Measurements from ENCODE around the gene ZNF438. TPM values are rescaled to one million over a fixed set of nuclear protein-coding genes. Genes with fewer than 3 reads are reported as not detected.

The ZNF438 gene
- polyA plus RNA-seq, 3 donors, result 5.4 to 11.1 (median 9.3) TPM

DNA sequence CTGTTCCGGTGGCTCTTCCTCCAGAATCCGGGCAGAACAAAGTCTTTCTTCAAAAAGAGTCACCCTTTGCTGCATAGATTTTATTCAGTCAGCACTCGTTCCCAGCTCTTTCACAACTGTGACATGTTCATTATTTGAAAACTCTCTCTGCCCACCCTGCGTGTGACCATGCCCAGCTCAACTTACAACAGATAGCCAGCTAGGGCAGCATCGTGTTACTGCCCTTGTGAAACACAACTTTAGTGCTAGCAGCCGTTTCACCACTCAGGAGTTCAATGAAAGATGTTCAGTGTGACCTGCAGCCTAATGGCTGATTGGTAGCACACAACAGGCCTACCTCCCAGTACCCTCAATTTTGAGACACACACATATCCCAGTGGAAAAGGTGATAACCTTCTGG, 57.9 kb downstream of the ZNF438 start:
- Histone ChIP-seq H3K79me2 (ENCODE audit: insufficient read depth, low read length) (peaks cover 23% of the 10 kb centered on the region), H3K4me1 (ENCODE audit: control insufficient read depth in 1 of 2, insufficient read depth in 2 of 2, low read length in 2 of 2) (no peaks in the 10 kb centered on the region), H3K4me3 (replicated peaks in 1 of 3; ENCODE audit: low read depth in 2 of 3, low read length in 3 of 3) (no peak overlapping the region), H3K9ac (ENCODE audit: insufficient read depth, low read length, poor library complexity, severe bottlenecking) (no peak overlapping the region), H2AFZ (ENCODE audit: insufficient read depth, low read depth, low read length, poor library complexity, severe bottlenecking) (no peak overlapping the region), H4K20me1 (ENCODE audit: insufficient read depth, low read length) (no peaks in the 10 kb centered on the region), H3K9me3 (replicated peaks in 1 of 2; ENCODE audit: control insufficient read depth in 1 of 2, insufficient read depth in 1 of 2, low read length in 2 of 2) (no peaks in the 10 kb centered on the region), H3K27me3 (ENCODE audit: control insufficient read depth in 2 of 2, insufficient read depth in 2 of 2, low read length in 2 of 2) (no peaks in the 10 kb centered on the region), H3K27ac (ENCODE audit: low read depth in 1 of 2, low read length in 2 of 2) (peak overlapping the region in 1 of 2 donors; percentile 57), H3K4me2 (replicated peaks; ENCODE audit: extremely low read depth, low read length, poor library complexity, severe bottlenecking) (no peak overlapping the region), H3K36me3 (replicated peaks in 1 of 2; ENCODE audit: control insufficient read depth in 1 of 2, insufficient read depth in 2 of 2, low read length in 2 of 2) (peaks cover 11 to 32% of the 10 kb centered on the region in 2 donors)
- Mint-ChIP-seq H3K4me3 (no peak overlapping the region), H3K36me3 (peaks cover 28 to 45% of the 10 kb centered on the region in 2 donors), H3K9me3 (peaks cover 0 to 2% (median 0%) of the 10 kb centered on the region in 7 donors), H3K4me1 (peaks cover 20% of the 10 kb centered on the region), H3K27me3 (ENCODE audit: low read depth in 3 of 3) (no peaks in the 10 kb centered on the region), H3K27ac (peak overlapping the region in 5 of 7 donors; percentile 72 to 88 (median 80))
- DNase-seq, result no peak
- intact Hi-C loops (cut with micrococcal nuclease), result no loop called here
- 84% methylated on average over 6 of the region's 6 CpGs for WGBS (ENCODE audit: insufficient coverage)
- TF ChIP-seq, protein P1, sequence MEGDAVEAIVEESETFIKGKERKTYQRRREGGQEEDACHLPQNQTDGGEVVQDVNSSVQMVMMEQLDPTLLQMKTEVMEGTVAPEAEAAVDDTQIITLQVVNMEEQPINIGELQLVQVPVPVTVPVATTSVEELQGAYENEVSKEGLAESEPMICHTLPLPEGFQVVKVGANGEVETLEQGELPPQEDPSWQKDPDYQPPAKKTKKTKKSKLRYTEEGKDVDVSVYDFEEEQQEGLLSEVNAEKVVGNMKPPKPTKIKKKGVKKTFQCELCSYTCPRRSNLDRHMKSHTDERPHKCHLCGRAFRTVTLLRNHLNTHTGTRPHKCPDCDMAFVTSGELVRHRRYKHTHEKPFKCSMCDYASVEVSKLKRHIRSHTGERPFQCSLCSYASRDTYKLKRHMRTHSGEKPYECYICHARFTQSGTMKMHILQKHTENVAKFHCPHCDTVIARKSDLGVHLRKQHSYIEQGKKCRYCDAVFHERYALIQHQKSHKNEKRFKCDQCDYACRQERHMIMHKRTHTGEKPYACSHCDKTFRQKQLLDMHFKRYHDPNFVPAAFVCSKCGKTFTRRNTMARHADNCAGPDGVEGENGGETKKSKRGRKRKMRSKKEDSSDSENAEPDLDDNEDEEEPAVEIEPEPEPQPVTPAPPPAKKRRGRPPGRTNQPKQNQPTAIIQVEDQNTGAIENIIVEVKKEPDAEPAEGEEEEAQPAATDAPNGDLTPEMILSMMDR (IDR thresholded peaks at IDR 0.05), result no peak

DNA sequence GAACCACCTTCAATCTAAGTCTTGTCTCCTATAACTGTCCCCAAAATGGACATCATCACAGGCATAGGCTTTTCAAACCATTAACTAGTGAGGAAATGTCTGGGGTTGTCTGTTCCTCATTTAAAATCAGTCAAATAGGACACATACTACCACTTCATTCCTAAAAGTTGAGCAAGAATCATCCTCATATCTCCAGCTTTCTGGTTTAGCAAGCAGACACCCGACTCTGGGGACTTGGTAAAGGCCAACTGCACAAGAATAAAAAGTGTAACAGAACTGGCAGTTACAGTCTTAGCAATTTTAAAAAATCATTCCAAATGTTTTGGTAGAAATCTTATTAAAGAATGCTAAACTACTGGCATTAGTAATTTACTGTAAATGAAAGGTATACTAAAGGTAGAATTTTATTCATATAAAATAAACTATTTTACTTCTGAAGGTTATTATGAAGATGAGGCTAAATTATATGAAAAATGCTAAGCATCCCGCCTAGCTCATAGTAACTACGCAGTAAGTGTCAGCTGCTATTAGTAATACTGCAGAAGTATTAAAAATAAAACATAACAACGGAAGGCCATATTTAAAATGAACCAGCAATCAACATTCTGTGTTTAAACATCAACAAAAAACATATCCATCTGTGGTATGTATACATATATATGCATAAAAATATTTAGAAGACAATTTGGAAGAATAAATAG, 60.8 kb downstream of the ZNF438 start:
- Mint-ChIP-seq H3K27ac (peak overlapping the region in 1 of 7 donors; percentile 21), H3K4me3 (no peak overlapping the region), H3K4me1 (peaks cover 30% of the 10 kb centered on the region), H3K27me3 (ENCODE audit: low read depth in 3 of 3) (no peaks in the 10 kb centered on the region), H3K9me3 (peaks cover 0 to 2% (median 0%) of the 10 kb centered on the region in 7 donors), H3K36me3 (peaks cover 31 to 46% of the 10 kb centered on the region in 2 donors)
- Histone ChIP-seq H4K20me1 (ENCODE audit: insufficient read depth, low read length) (no peaks in the 10 kb centered on the region), H3K27me3 (ENCODE audit: control insufficient read depth in 2 of 2, insufficient read depth in 2 of 2, low read length in 2 of 2) (no peaks in the 10 kb centered on the region), H3K27ac (ENCODE audit: low read depth in 1 of 2, low read length in 2 of 2) (no peak overlapping the region), H3K4me2 (replicated peaks; ENCODE audit: extremely low read depth, low read length, poor library complexity, severe bottlenecking) (no peak overlapping the region), H3K79me2 (ENCODE audit: insufficient read depth, low read length) (peaks cover 25% of the 10 kb centered on the region), H3K4me1 (ENCODE audit: control insufficient read depth in 1 of 2, insufficient read depth in 2 of 2, low read length in 2 of 2) (peaks cover 0 to 3% of the 10 kb centered on the region in 2 donors), H3K9me3 (replicated peaks in 1 of 2; ENCODE audit: control insufficient read depth in 1 of 2, insufficient read depth in 1 of 2, low read length in 2 of 2) (no peaks in the 10 kb centered on the region), H3K9ac (ENCODE audit: insufficient read depth, low read length, poor library complexity, severe bottlenecking) (no peak overlapping the region), H3K4me3 (replicated peaks in 1 of 3; ENCODE audit: low read depth in 2 of 3, low read length in 3 of 3) (no peak overlapping the region), H2AFZ (ENCODE audit: insufficient read depth, low read depth, low read length, poor library complexity, severe bottlenecking) (no peak overlapping the region), H3K36me3 (replicated peaks in 1 of 2; ENCODE audit: control insufficient read depth in 1 of 2, insufficient read depth in 2 of 2, low read length in 2 of 2) (peaks cover 4 to 25% of the 10 kb centered on the region in 2 donors)
- WGBS (ENCODE audit: insufficient coverage), result no CpG with 5 or more reads among the region's 4 CpGs
- no peak for DNase-seq
- TF ChIP-seq, protein P1 (IDR thresholded peaks at IDR 0.05), result no peak
- intact Hi-C loops (cut with micrococcal nuclease), result no loop called here
